Smooth muscle cell (in vitro differentiated cells): ENCODE data around the gene SIK3. TPM values are rescaled to one million over a fixed set of nuclear protein-coding genes. Genes with fewer than 3 reads are reported as not detected.

ENCODE experiments used
- DNase-seq: peaks from one replicate; lab custom pipeline; 2025; ENCODE audit not compliant: unreplicated experiment; lab: John Stamatoyannopoulos, UW
- H2AFZ ChIP-seq: fragments of 200-600 bp; sonication (generic); 2 replicates; pipeline ENCODE4 v1.6.0; 2016; ENCODE audit warnings: antibody characterized with exemption, low read depth, mild to moderate bottlenecking
- H3F3A ChIP-seq: fragments of 200-600 bp; sonication (generic); 2 replicates; pipeline ENCODE4 v1.6.0; 2017; ENCODE audit warnings: antibody characterized with exemption, low read depth
- H3K27ac ChIP-seq: fragments of 200-600 bp; sonication (generic); 2 replicates; pipeline ENCODE4 v1.5.1; 2016; ENCODE audit warnings: low read depth, mild to moderate bottlenecking
- H3K27me3 ChIP-seq: fragments of 200-600 bp; sonication (generic); 2 replicates; pipeline ENCODE4 v1.6.1; 2016; ENCODE audit warnings: low read depth, mild to moderate bottlenecking
- H3K36me3 ChIP-seq: fragments of 200-600 bp; sonication (generic); 2 replicates; pipeline ENCODE4 v1.5.1; 2016; ENCODE audit warnings: low read depth
- H3K4me1 ChIP-seq: fragments of 200-600 bp; sonication (generic); 2 replicates; pipeline ENCODE4 v1.5.1; 2016; ENCODE audit warnings: low read depth
- H3K4me2 ChIP-seq: fragments of 200-600 bp; sonication (generic); 2 replicates; pipeline ENCODE4 v1.6.0; 2016; ENCODE audit warnings: mild to moderate bottlenecking
- H3K4me3 ChIP-seq: fragments of 200-600 bp; sonication (generic); 2 replicates; pipeline ENCODE4 v1.5.1; 2016; ENCODE audit warnings: mild to moderate bottlenecking
- H3K79me2 ChIP-seq: fragments of 200-600 bp; sonication (generic); 2 replicates; pipeline ENCODE4 v1.6.0; 2016; ENCODE audit warnings: low read depth, mild to moderate bottlenecking
- H3K9ac ChIP-seq: fragments of 200-600 bp; sonication (generic); 2 replicates; pipeline ENCODE4 v1.6.0; 2016; ENCODE audit warnings: low read depth
- H3K9me3 ChIP-seq: fragments of 200-600 bp; sonication (generic); replicated peaks from 2 replicates; pipeline ENCODE4 v1.5.1; 2016; ENCODE audit warnings: low read depth
- H4K20me1 ChIP-seq: fragments of 200-600 bp; sonication (generic); 2 replicates; pipeline ENCODE4 v1.6.0; 2016; ENCODE audit warnings: low read depth
- CTCF ChIP-seq: fragments of 200-600 bp; sonication (generic); IDR thresholded peaks from 2 replicates; pipeline ENCODE4 v1.5.1; 2017; ENCODE audit warnings: borderline replicate concordance, mild to moderate bottlenecking, antibody characterized with exemption; ENCODE audit not compliant: insufficient read depth, poor library complexity, severe bottlenecking
- WGBS: methylation state at CpG from one replicate; pipeline ENCODE4 v1.1.7; 2016; ENCODE audit warnings: low lambda C conversion rate; 5-methylcytosine and 5-hydroxymethylcytosine counted together
- polyA plus RNA-seq: library from polyadenylated mRNA; unstranded; fragments of >200 nt; fragmentation: Nextera tagmentation; extraction: Ambion mirVana; gene quantifications from 2 replicates; pipeline ENCODE4 v1.2.1, GENCODE V29; 2016
- total RNA-seq: library from RNA; depleted of rRNA; stranded (reverse); fragments of >200 nt; gene quantifications from 2 replicates; pipeline ENCODE4 v1.2.3, GENCODE V29; 2014

SIK3 gene
- total and polyA plus RNA-seq, 2 experiments from 2014 or later: 11.0 to 11.9 TPM

GRCh38 chr11:116962108-116962507 is 136.1 kb downstream of the SIK3 start:
- H3K27me3 ChIP-seq: no peaks in the 10 kb centered on the region
- H3K4me3 ChIP-seq: no peak overlapping the region
- peaks cover 10% of the 10 kb centered on the region for H3F3A ChIP-seq
- peak overlapping the region; percentile 42 for H3K4me2 ChIP-seq
- no peak overlapping the region for H2AFZ ChIP-seq
- TF ChIP-seq CTCF: no peak
- no peak overlapping the region for H3K9ac ChIP-seq
- H3K4me1 ChIP-seq: peaks cover 17% of the 10 kb centered on the region
- H3K27ac ChIP-seq: peak overlapping the region; percentile 31
- H3K9me3 ChIP-seq: no peaks in the 10 kb centered on the region
- peaks cover 81% of the 10 kb centered on the region for H4K20me1 ChIP-seq
- H3K36me3 ChIP-seq: no peaks in the 10 kb centered on the region
- no peak for DNase-seq
- 30% methylated on average over 4 of the region's 4 CpGs for WGBS
- H3K79me2 ChIP-seq: peaks cover 19% of the 10 kb centered on the region

- H3K79me2 ChIP-seq: peaks cover 19% of the 10 kb centered on the region
- no peaks in the 10 kb centered on the region for H3K9me3 ChIP-seq
- no peaks in the 10 kb centered on the region for H3K36me3 ChIP-seq
- no peak overlapping the region for H2AFZ ChIP-seq
- peaks cover 17% of the 10 kb centered on the region for H3K4me1 ChIP-seq
- H3K27me3 ChIP-seq: no peaks in the 10 kb centered on the region
- H3K9ac ChIP-seq: no peak overlapping the region
- peak overlapping the region; percentile 31 for H3K27ac ChIP-seq
- H3K4me2 ChIP-seq: peak overlapping the region; percentile 55
- peaks cover 78% of the 10 kb centered on the region for H4K20me1 ChIP-seq
- peaks cover 10% of the 10 kb centered on the region for H3F3A ChIP-seq
- DNase-seq: no peak
- no peak overlapping the region for H3K4me3 ChIP-seq
- TF ChIP-seq CTCF: no peak
- WGBS: 22% methylated on average over 3 of the region's 3 CpGs
Measured at GRCh38 chr11:116960930-116961329, 137.3 kb downstream of the SIK3 start.

- H3K27ac ChIP-seq: no peak overlapping the region
- no peaks in the 10 kb centered on the region for H3K27me3 ChIP-seq
- H2AFZ ChIP-seq: no peak overlapping the region
- WGBS: 67% methylated on average over 3 of the region's 3 CpGs
- H3K9me3 ChIP-seq: no peaks in the 10 kb centered on the region
- no peak overlapping the region for H3K4me3 ChIP-seq
- H3K79me2 ChIP-seq: peaks cover 10% of the 10 kb centered on the region
- H3K4me1 ChIP-seq: peaks cover 17% of the 10 kb centered on the region
- H3K9ac ChIP-seq: no peak overlapping the region
- no peaks in the 10 kb centered on the region for H3K36me3 ChIP-seq
- peaks cover 10% of the 10 kb centered on the region for H3F3A ChIP-seq
- H4K20me1 ChIP-seq: peaks cover 63% of the 10 kb centered on the region
- no peak for DNase-seq
- H3K4me2 ChIP-seq: no peak overlapping the region
- no peak for TF ChIP-seq CTCF
Measured at GRCh38 chr11:116958246-116958645, 140.0 kb downstream of the SIK3 start.

GRCh38 chr11:116955949-116956348 is 142.3 kb downstream of the SIK3 start:
- no peak overlapping the region for H3K9ac ChIP-seq
- H3K79me2 ChIP-seq: peaks cover 10% of the 10 kb centered on the region
- TF ChIP-seq CTCF: no peak

More at GRCh38 chr11:116955949-116956348, 142.3 kb downstream of the SIK3 start:
- peaks cover under 1% of the 10 kb centered on the region for H3K4me1 ChIP-seq
- no peaks in the 10 kb centered on the region for H3K36me3 ChIP-seq
- no peaks in the 10 kb centered on the region for H3F3A ChIP-seq
- no peak overlapping the region for H3K27ac ChIP-seq
- no peak for DNase-seq
- H4K20me1 ChIP-seq: peaks cover 42% of the 10 kb centered on the region
- no peaks in the 10 kb centered on the region for H3K27me3 ChIP-seq
- WGBS: 95% methylated on average over 4 of the region's 4 CpGs
- H3K4me3 ChIP-seq: no peak overlapping the region
- H2AFZ ChIP-seq: no peak overlapping the region
- no peaks in the 10 kb centered on the region for H3K9me3 ChIP-seq
- no peak overlapping the region for H3K4me2 ChIP-seq
